Measurements from ENCODE around the gene WDR81. TPM values are rescaled to one million over a fixed set of nuclear protein-coding genes. Genes with fewer than 3 reads are reported as not detected.
A peak's percentile ranks its signal among the peaks of the same experiment; 100 is the strongest.

Gene WDR81
- total RNA-seq, 2 donors from 2014 or later, result 32.7 to 41.8 TPM

GRCh38 chr17:1714427-1714979, 10.0 kb upstream of the WDR81 start:
- Histone ChIP-seq H3K9me3 (no peaks in the 10 kb centered on the region), H3K36me3 (peaks cover 17% of the 10 kb centered on the region), H3K27me3 (replicated peaks; ENCODE audit: insufficient read depth) (no peaks in the 10 kb centered on the region), H3K4me3 (peak overlapping the region; percentile 99), H3K4me1 (ENCODE audit: control insufficient read depth in 1 of 2, low read depth in 2 of 2) (peaks cover 34 to 45% of the 10 kb centered on the region in 2 donors), H3K27ac (peak overlapping the region; percentile 99 to 100)
- peak; percentile 99 for DNase-seq (ENCODE audit: low spot score)
- ATAC-seq (ENCODE audit: insufficient number of reproducible peaks, low FRiP score, low read depth), result peak; percentile 22
- TF ChIP-seq, protein P1, sequence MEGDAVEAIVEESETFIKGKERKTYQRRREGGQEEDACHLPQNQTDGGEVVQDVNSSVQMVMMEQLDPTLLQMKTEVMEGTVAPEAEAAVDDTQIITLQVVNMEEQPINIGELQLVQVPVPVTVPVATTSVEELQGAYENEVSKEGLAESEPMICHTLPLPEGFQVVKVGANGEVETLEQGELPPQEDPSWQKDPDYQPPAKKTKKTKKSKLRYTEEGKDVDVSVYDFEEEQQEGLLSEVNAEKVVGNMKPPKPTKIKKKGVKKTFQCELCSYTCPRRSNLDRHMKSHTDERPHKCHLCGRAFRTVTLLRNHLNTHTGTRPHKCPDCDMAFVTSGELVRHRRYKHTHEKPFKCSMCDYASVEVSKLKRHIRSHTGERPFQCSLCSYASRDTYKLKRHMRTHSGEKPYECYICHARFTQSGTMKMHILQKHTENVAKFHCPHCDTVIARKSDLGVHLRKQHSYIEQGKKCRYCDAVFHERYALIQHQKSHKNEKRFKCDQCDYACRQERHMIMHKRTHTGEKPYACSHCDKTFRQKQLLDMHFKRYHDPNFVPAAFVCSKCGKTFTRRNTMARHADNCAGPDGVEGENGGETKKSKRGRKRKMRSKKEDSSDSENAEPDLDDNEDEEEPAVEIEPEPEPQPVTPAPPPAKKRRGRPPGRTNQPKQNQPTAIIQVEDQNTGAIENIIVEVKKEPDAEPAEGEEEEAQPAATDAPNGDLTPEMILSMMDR (IDR thresholded peaks at IDR 0.05), result no peak

DNA sequence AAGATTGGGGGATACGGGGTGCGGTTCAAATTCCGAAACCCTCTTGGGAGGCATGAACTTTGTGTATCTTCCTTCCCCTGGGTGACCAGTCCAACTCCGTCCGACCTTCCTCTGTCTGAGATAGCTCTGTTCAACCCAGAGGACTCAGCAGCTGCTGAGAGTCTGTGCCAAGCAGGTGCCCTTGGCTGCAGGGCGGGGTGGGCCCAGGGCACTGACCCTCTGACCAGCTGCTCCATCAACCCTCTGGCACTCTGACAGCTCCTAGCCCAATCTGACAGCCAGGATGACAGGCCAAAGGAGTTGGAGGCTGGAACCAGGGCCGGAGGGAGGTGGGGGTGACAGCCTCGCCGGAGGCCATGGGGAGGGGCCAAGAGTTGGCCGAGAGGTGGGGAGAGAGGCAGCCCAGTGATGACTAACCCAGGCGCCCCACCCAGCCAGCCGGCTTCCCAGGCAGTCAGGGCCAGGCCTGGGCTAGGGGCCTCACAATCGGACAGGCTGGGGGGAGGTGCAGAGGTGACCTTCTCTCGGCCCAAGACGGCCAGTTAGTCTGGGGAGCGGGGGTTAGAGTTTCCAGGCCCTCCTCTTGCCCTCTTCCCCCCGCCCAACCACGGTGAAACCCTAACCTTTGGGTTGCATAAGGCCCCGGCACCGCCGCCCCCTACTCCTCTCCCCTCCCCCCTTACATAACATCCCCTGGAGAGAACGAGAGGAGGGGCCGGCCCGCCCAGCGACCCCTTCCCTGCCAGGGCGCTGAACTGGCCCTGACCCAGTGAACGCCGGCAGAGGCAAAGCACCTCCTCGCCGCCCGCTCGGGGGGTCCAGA, 9.3 kb upstream of the WDR81 start:
- DNase-seq (ENCODE audit: low spot score) (peak; percentile 82), ATAC-seq (ENCODE audit: insufficient number of reproducible peaks, low FRiP score, low read depth) (peak; percentile 34)
- Histone ChIP-seq H3K4me3 (peak overlapping the region; percentile 99), H3K36me3 (peaks cover 17% of the 10 kb centered on the region), H3K4me1 (ENCODE audit: control insufficient read depth in 1 of 2, low read depth in 2 of 2) (peaks cover 32 to 45% of the 10 kb centered on the region in 2 donors), H3K27me3 (replicated peaks; ENCODE audit: insufficient read depth) (no peaks in the 10 kb centered on the region), H3K27ac (peak overlapping the region; percentile 99 to 100), H3K9me3 (no peaks in the 10 kb centered on the region)
- TF ChIP-seq, protein P1 (IDR thresholded peaks at IDR 0.05), result no peak

DNA sequence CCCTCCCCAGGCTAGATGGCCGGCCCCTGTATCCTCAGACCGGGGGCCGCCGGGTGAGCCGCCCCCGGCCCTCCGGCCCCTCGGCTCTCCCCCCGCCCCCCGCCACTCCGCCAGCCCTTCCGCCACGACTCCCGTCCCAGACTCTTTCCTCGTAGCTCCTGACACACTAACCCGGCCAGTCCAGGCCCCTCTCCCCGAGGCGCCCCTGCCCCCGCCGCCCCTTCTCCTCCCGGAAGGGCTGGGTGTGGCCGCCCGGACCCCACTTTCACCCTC, 8.8 kb upstream of the WDR81 start:
- peak overlapping the region; percentile 99 to 100 for H3K27ac ChIP-seq
- no peaks in the 10 kb centered on the region for H3K27me3 ChIP-seq (replicated peaks; ENCODE audit: insufficient read depth)
- ATAC-seq (ENCODE audit: insufficient number of reproducible peaks, low FRiP score, low read depth) (no peak), DNase-seq (ENCODE audit: low spot score) (no peak)
- no peaks in the 10 kb centered on the region for H3K9me3 ChIP-seq
- H3K4me1 ChIP-seq (ENCODE audit: control insufficient read depth in 1 of 2, low read depth in 2 of 2), result peaks cover 29 to 45% of the 10 kb centered on the region in 2 donors
- TF ChIP-seq, protein P1 (IDR thresholded peaks at IDR 0.05), result no peak
- H3K36me3 ChIP-seq, result peaks cover 17% of the 10 kb centered on the region
- H3K4me3 ChIP-seq, result peak overlapping the region; percentile 99

DNA sequence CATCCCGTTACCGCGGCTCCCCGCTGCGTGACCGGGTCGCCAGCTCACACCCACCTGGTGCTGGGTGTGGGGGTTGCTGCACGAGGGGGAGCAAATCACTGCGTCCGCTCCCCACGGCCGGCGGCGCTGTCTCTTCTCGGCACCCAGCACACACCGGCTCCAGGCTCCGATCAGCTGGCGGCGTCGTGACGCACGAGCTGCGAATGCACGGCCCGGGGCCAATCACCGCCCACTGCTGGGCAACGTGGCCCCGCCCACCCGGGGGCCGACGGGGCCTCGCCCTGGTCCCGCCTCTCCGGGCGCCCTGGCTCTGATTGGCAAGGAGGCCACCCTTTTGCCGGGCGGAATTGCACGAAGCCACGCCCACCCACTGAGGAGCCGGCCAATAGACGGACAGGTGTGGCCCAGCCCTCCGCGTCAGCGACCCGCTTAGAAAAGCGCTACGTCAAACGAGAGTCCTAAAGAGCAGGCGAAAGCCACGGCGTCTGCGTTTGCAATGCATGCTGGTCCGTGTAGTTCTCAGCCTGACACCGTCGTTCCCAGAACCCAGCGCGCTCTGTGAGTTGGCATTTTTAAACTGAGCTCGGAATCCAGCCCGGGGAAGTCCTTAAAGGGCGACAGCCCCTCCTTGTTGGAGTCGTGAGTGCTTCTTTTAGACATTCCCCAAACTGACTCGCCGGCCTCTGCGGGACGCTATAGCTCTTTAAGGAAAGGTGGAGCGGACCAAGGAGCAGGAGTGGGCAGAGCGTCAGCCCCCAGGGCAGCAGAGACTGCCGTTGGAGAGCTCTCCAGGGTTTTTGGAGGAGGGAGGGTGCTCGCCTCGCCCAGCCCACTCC, 8.2 kb upstream of the WDR81 start:
- H3K27me3 ChIP-seq (replicated peaks; ENCODE audit: insufficient read depth), result no peaks in the 10 kb centered on the region
- no peaks in the 10 kb centered on the region for H3K9me3 ChIP-seq
- ATAC-seq (ENCODE audit: insufficient number of reproducible peaks, low FRiP score, low read depth) (peak; percentile 67), DNase-seq (ENCODE audit: low spot score) (peak; percentile 98)
- peaks cover 24 to 41% of the 10 kb centered on the region in 2 donors for H3K4me1 ChIP-seq (ENCODE audit: control insufficient read depth in 1 of 2, low read depth in 2 of 2)
- H3K27ac ChIP-seq, result peak overlapping the region; percentile 99 to 100
- peaks cover 17% of the 10 kb centered on the region for H3K36me3 ChIP-seq
- TF ChIP-seq, protein P1 (IDR thresholded peaks at IDR 0.05), result no peak
- H3K4me3 ChIP-seq, result peak overlapping the region; percentile 99
